Hindlimb muscle (tissue), 1 donor: ENCODE results near the gene RCAN1. TPM values are rescaled to one million over a fixed set of nuclear protein-coding genes. Genes with fewer than 3 reads are reported as not detected.
"Not testable (repeated sequence)": the region's sequence is repeated elsewhere in the genome, so short reads cannot be mapped to it uniquely, and the experiment has no call there.

Experiments used
- DNase-seq: peaks from one replicate; pipeline ENCODE4 v3.0.0-alpha.2; 2013
- polyA plus RNA-seq: library from polyadenylated mRNA; unstranded; fragments of 120-200 nt; gene quantifications from one replicate; pipeline ENCODE4 v1.2.1, GENCODE V29; 2013; ENCODE audit not compliant: insufficient read length

RCAN1 gene
- polyA plus RNA-seq, 1 donor, result 18.8 TPM

DNA sequence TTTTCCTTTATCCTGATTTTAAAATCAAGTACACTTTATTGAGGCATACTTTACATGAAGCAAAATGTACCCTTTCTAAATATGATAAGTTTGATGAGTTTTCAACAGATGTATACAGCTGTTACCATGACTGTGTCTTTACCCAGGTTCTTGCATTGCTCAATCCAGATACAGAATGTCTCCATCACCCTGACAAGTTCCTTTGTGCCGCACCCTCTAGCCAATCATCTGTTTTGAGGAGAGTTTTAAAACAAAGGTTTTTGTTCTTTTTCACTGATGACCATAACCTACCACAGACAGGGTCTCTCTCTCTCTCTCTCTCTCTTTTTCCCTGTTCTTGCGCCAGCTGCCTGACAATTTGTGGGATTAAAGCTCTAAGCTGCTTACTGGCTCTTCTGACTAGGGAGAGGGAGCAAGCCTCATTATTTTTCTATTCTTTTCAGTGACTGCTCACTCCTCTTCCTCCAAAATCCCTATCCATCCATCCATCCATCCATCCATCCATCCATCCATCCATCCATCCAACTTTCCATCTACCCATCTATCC, 101.7 kb downstream of the RCAN1 start:
- no peak for DNase-seq

- no peak for DNase-seq
Observed at GRCh38 chr21:34511787-34512455, 103.0 kb downstream of the RCAN1 start, which contains the start of gene KCNE1. TSS of gene KCNE1 (minus strand) at chr21:34512210. CDS start at chr21:34449634, 62,576 bp downstream.

DNA sequence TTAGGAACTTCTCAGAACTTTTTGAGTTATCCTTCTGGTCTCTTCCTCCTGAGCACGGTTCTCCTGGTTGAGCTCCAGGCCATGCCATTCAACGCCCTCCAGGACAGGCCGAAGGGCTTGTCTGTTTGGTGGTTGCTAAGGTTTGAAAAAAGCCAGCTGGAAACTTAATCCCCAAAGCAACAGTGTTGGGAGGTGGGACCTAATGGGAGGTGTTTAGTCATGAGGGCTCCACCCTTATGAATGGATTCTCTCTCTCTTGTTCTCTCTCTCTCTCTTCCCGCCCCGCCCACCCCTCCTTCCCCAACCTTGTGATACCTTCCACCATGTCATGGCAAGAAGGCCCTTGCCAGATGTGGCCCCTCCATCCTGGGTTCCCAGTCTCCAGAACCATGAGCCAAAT, 103.7 kb downstream of the RCAN1 start:
- no peak for DNase-seq

DNA sequence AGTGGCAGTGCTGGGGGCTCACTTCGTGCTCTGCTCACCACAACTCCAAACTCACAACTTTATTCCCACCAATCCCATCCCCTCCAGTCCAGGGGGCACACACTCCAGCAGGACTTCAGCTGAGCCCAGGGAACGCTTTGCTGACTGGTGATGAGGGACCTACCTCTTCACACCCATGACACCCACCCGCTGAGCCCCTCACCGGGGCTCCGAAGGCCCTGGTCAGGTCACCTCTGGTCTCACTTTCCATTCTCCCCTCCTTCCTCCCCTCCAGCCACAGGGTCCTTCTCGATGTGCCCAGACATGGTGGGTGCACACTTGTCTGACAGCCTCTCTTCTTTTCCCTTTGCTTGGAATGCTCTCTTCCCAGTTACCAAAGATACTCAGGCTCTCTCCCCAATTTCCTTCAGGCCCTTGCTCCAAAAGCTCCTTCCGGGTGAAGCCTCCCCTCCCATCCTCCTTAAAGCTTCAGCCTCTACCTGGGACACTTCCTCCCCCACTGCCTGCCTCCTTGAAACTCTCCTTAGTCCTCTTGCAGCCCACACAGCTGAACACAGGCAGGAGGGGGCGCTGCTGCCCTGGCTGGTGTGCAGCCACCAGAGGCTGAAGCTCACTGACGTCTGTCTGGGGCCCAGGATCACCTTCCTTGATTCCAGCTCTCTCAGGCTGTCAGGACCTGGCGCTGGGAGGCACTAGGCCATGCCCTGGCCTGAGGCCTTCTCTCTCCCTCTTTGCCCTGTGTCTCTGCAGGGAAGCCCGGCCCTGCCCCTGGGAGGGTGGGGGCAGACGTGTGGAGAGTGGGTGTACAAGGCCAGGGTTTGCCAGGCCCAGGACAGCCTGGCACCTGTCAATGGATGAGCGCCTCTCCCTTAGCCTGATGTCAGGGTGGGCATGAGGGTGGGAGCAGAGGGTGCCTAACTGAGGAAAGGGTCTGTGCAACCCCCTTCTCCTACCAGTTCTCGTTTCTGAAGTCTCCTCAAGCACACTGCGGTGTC, 104.5 kb downstream of the RCAN1 start:
- DNase-seq, result no peak

DNA sequence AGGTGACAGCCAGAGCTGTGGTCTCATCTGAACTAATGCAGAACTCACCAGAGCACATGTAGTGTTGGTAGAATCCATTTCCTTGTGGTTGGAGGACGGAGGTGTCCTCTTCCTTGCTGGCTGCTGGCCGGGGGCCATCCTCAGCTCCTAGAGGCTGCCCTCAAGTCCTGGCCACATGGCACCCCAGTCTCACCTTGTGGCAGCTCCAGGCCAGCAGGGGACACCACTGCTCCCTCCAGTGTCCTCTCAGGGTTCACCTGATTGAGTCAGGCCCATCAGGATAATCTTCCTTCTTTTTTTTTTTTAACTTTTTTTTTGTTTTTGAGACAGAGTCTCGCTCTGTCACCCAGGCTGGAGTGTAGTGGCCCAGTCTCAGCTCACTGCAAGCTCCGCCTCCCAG, 105.8 kb downstream of the RCAN1 start:
- no peak for DNase-seq

- no peak for DNase-seq
Observed at GRCh38 chr21:34504595-34504994, 110.3 kb downstream of the RCAN1 start.

DNA sequence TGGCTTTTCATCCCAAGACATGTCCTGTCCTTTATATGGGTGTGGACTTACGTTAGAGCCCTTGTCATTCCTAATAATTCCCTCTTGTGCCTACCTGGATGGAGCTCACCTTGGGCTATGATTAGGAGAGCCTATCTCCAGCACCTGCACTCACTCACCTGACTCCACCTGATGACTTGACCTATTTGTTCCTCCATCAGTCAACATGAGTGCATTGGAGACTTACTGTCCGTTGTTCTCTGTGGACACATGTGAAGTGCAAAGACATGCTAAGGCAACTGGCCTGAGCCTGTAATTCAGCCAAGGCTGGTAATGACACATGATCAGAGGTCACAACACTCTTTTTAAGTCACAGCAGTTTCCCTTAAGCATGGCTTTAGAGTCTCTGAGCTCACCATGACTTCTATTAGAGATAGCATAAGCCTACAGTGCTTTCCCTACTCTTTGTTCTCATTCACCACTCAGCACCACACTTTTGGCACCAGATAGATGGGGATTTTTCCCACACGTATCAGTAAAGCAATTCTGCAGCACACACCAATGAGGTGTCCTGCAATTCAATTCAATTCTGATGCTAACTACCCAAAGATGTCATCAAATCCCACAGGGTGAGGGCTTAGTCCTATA, 112.3 kb downstream of the RCAN1 start:
- no peak for DNase-seq

DNA sequence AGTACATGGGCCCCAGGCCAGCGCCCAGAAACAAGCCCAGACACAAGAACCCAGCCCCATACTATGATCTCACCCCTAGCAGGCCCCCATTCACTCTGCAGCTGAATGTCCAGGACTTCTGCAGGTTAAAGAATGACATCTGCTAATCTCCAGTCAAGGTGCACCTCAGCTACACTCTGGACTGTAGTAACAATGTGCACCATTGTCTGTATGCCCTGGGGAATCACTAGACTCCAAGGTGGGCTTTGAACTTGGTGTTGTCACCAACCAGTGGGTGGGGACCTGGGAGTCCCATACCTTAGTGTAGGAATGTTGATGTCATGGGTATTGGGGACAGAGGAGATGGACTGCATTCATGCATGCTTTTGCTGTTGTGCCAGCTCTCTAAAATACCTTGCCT, 113.2 kb downstream of the RCAN1 start:
- no peak for DNase-seq

DNA sequence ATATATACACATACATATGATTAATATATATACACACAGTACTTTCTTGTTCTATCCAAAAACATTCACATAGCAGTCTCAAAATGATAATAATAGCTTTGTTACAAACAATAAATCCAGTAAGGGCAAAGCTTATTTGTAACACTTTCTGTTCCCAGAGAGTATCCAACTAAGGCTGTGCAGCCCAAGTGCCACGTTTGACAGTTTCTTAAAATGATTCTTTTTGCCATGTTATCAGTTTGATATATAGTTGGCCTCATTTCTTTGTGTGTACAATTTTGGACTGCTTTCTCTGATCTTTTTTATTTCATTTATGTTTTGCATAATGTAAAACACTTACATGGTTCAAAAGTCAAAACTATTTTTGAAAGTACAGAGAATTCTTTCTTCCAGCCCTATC, 114.7 kb downstream of the RCAN1 start:
- no peak for DNase-seq

- no peak for DNase-seq
Observed at GRCh38 chr21:34499116-34499515, 115.8 kb downstream of the RCAN1 start.

DNA sequence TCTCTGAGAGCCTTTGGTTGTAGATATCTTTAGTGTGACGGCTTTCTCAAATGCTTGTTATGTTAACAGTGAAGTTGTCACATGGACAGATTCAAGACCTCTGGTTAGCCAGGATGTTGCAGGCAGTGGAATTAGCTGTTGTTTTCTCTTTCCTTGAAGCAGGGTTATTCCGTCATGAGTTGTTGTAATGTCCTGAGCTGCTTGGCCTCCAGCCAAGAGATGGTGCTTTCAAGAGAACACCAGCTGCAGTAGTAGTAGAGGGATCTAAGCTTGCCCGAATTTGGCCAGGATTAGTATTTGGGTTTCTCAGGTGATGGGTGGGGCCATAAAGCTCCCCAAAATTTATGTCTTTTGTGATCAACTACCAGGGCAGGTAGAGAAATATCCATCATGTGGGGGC, 116.3 kb downstream of the RCAN1 start:
- no peak for DNase-seq

GRCh38 chr21:34483854-34484253, 131.1 kb downstream of the RCAN1 start:
- DNase-seq, result not testable (repeated sequence)

- not testable (repeated sequence) for DNase-seq
Observed at GRCh38 chr21:34483435-34483834, 131.5 kb downstream of the RCAN1 start.

DNA sequence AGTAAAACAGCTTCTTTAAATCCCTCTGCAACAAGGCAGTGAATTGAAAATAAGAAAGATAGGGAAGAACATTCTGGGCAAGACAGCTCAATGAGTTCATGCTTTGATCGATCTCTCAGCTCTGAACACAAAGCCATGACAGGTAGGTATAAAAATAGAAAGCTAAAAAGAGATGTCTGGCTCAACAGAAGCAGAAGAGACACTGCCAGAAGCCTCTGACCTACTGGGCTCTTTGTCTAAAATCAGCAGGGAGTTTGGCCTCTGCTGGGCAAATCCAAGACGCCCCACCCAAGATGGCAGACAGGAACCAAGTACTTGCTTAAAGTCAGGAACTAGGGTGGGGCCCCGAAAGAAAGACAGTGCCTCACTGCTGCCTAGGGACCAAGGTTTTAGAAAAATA, 147.6 kb downstream of the RCAN1 start:
- DNase-seq, result not testable (repeated sequence)

Other genes starting within 250 kb of the RCAN1 start
- gene SMIM11, start 239.6 kb downstream of the RCAN1 start, polyA plus RNA-seq, result 5.3 TPM
- gene SMIM34, start 191.2 kb downstream of the RCAN1 start, polyA plus RNA-seq, result not detected
- 0.28 TPM for gene KCNE1, start 102.9 kb downstream of the RCAN1 start, polyA plus RNA-seq
- gene CLIC6, start 53.9 kb upstream of the RCAN1 start, polyA plus RNA-seq, result not detected